GM10248 (cell line): Measurements from ENCODE around the gene EIF2B1.
"Not testable (repeated sequence)": the region's sequence is repeated elsewhere in the genome, so short reads cannot be mapped to it uniquely, and the experiment has no call there.

ENCODE experiments used
- CTCF ChIA-PET: fragments of 300-600 bp; sonication (Branson Sonifier 250); formaldehyde crosslinking; extraction: SDS; loops from one replicate; lab custom pipeline; 2021; ENCODE audit warnings: antibody characterized with exemption; lab: Yijun Ruan, JAX
- POLR2A ChIA-PET: fragments of 350-650 bp; sonication (Branson Sonifier 250); formaldehyde crosslinking; extraction: SDS; loops from one replicate; lab custom pipeline; 2020; ENCODE audit warnings: antibody characterized with exemption; lab: Yijun Ruan, JAX
- DNase-seq: peaks from one replicate; pipeline ENCODE4 v3.0.0; 2012; ENCODE audit errors: extremely low spot score
- CTCF ChIP-seq: IDR thresholded peaks from 2 replicates; pipeline ENCODE4 v1.5.1; 2012; ENCODE audit warnings: mild to moderate bottlenecking, low read depth; ENCODE audit errors: extremely low read depth, missing control alignments, control extremely low read depth

Gene EIF2B1

GRCh38 chr12:123614110-123614509, 19.4 kb downstream of the EIF2B1 start:
- ChIA-PET CTCF (interaction anchor here (1.5 to 2.1 kb wide), 2 partner anchors 9 to 11 kb away, joined by 4 to 10 read pairs; no protein-coding TSS in a partner anchor), POLR2A (no interaction called here)
- no peak for TF ChIP-seq CTCF
- no peak for DNase-seq

GRCh38 chr12:123608182-123608581, 25.3 kb downstream of the EIF2B1 start:
- CTCF ChIA-PET: interaction anchor here (1.1 to 1.8 kb wide), 2 partner anchors 9 to 10 kb away, joined by 3 to 7 read pairs; no protein-coding TSS in a partner anchor
- DNase-seq: no peak
- POLR2A ChIA-PET: no interaction called here
- no peak for TF ChIP-seq CTCF

GRCh38 chr12:123607756-123608155, 25.7 kb downstream of the EIF2B1 start:
- ChIA-PET POLR2A (no interaction called here), CTCF (interaction anchor here (1.8 kb wide), 1 partner anchor 11 kb away, joined by 7 read pairs; no protein-coding TSS in a partner anchor)
- no peak for TF ChIP-seq CTCF
- DNase-seq: no peak

- DNase-seq, POLR2A ChIA-PET: not testable (repeated sequence)
- CTCF ChIA-PET: interaction anchor here (1.0 to 2.8 kb wide), 2 partner anchors 17 to 22 kb away, joined by 3 to 12 read pairs; no protein-coding TSS in a partner anchor
Measured at GRCh38 chr12:123603495-123603894, 30.0 kb downstream of the EIF2B1 start.

- POLR2A ChIA-PET: interaction anchor here (0.6 kb wide), 1 partner anchor 1325 kb away, joined by 3 read pairs; no protein-coding TSS in a partner anchor
- DNase-seq: peak; percentile 34
- TF ChIP-seq CTCF: no peak
- CTCF ChIA-PET: interaction anchor here (0.9 to 1.4 kb wide), 6 partner anchors 13 to 559 kb away, joined by 3 to 6 read pairs (median 3); partner anchors contain the start of gene ATP6V0A2
Measured at GRCh38 chr12:123602651-123603195, 30.8 kb downstream of the EIF2B1 start.

GRCh38 chr12:123601602-123602489, 31.6 kb downstream of the EIF2B1 start, which contains the start of gene DDX55:
Gene DDX55 (plus strand): TSS chr12:123602099. CDS start chr12:123602149, 50 bp downstream.
- ChIA-PET POLR2A (interaction anchor here (1.1 kb wide), 1 partner anchor 160 kb away, joined by 3 read pairs; no protein-coding TSS in a partner anchor), CTCF (interaction anchor here (0.6 to 1.4 kb wide), 8 partner anchors 12 to 558 kb away, joined by 3 to 6 read pairs (median 3); partner anchors contain the start of gene ATP6V0A2)
- peak; percentile 90 for DNase-seq
- TF ChIP-seq CTCF: peak; percentile 48
